NCI-H2029 treated with DMSO at 0.1 percent for 48 hours (cell line): ENCODE data around the gene STXBP5L.
"Not testable (repeated sequence)": the region's sequence is repeated elsewhere in the genome, so short reads cannot be mapped to it uniquely, and the experiment has no call there.

Experiments used
- DNase-seq: peaks from one replicate; lab custom pipeline; 2025; lab: John Stamatoyannopoulos, UW

The STXBP5L gene

GRCh38 chr3:121230194-121230593, 322.2 kb downstream of the STXBP5L start:
- not testable (repeated sequence) for DNase-seq

GRCh38 chr3:121231872-121232271, 323.9 kb downstream of the STXBP5L start:
- no peak for DNase-seq

GRCh38 chr3:121232309-121233225, 324.6 kb downstream of the STXBP5L start:
- peak; percentile 53 for DNase-seq

GRCh38 chr3:121243208-121243607, 335.2 kb downstream of the STXBP5L start:
- DNase-seq = no peak

GRCh38 chr3:121252676-121253075, 344.7 kb downstream of the STXBP5L start:
- no peak for DNase-seq

GRCh38 chr3:121269389-121269788, 361.4 kb downstream of the STXBP5L start:
- no peak for DNase-seq

GRCh38 chr3:121274411-121274810, 366.4 kb downstream of the STXBP5L start:
- DNase-seq = no peak

- no peak for DNase-seq
Observed at GRCh38 chr3:121295452-121295851, 387.4 kb downstream of the STXBP5L start.

GRCh38 chr3:121295979-121296378, 388.0 kb downstream of the STXBP5L start:
- DNase-seq = no peak

GRCh38 chr3:121324320-121324719, 416.3 kb downstream of the STXBP5L start:
- DNase-seq = no peak

GRCh38 chr3:121330118-121330517, 422.1 kb downstream of the STXBP5L start:
- no peak for DNase-seq

- no peak for DNase-seq
Observed at GRCh38 chr3:121330634-121331033, 422.6 kb downstream of the STXBP5L start.

GRCh38 chr3:121355960-121356359, 448.0 kb downstream of the STXBP5L start:
- DNase-seq = not testable (repeated sequence)

- DNase-seq = no peak
Observed at GRCh38 chr3:121362035-121362734, 454.2 kb downstream of the STXBP5L start.

- not testable (repeated sequence) for DNase-seq
Observed at GRCh38 chr3:121388308-121388707, 480.3 kb downstream of the STXBP5L start.

GRCh38 chr3:121395967-121396366, 488.0 kb downstream of the STXBP5L start:
- not testable (repeated sequence) for DNase-seq

- not testable (repeated sequence) for DNase-seq
Observed at GRCh38 chr3:121398051-121398450, 490.0 kb downstream of the STXBP5L start.

- no peak for DNase-seq
Observed at GRCh38 chr3:121399820-121400219, 491.8 kb downstream of the STXBP5L start.

GRCh38 chr3:121405631-121406030, 497.6 kb downstream of the STXBP5L start:
- no peak for DNase-seq

- no peak for DNase-seq
Observed at GRCh38 chr3:121411523-121411922, 503.5 kb downstream of the STXBP5L start.

GRCh38 chr3:121414924-121415323, 506.9 kb downstream of the STXBP5L start:
- no peak for DNase-seq

GRCh38 chr3:121418182-121418581, 510.2 kb downstream of the STXBP5L start:
- no peak for DNase-seq

- no peak for DNase-seq
Observed at GRCh38 chr3:121424549-121424948, 516.5 kb downstream of the STXBP5L start.
